ENCODE measurements around the gene EGR1.

The EGR1 gene

GRCh38 chr5:138465261-138466124, at the start of gene EGR1:
EGR1 (plus strand) TSS chr5:138465479; CDS start chr5:138465762, 283 bp downstream.
- peak; percentile 93 for DNase-seq

DNA sequence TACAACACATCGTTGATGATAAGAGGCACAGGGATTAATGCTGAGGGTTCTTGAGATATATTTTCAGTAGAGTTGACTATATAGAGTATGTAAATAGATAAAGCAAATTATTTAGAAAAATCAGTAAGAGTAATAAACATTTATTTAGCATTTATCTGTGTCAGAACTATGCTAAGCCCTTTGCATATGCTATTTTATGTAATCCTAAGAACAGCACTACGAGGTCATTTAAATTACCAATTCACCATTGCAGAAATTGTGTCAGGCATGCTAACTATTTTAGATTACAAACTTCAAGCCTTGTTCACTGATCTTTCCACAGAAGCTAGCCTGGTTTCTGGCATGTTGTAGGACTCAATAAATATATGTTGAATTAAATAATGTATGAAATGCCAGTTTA, 46.8 kb upstream of the EGR1 start:
- DNase-seq = no peak

DNA sequence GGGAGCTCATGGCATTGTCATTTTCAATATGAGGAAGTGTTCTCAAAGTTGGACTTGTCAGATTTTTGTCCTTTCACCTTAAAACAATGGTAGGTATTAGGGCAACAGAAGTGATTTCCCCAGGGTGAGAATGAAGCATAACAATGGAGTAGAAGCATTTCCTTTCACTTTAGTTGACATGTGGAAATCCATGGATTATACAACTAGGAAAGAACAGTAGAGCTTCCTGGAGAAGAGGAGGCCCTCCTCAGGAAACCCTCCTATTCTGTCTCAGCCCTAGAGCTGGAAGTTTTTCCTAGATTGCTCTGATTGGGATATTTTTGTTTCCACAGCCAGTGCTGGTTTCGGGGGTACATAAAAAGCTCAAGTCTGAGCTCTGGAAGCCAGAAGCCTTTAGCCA, 40.2 kb upstream of the EGR1 start:
- no peak for DNase-seq

GRCh38 chr5:138435943-138436342, 29.3 kb upstream of the EGR1 start:
- no peak for DNase-seq

GRCh38 chr5:138438003-138438723, 27.1 kb upstream of the EGR1 start:
- DNase-seq = no peak

GRCh38 chr5:138438724-138439476, 26.4 kb upstream of the EGR1 start, which contains the start of gene REEP2:
REEP2 (plus strand) TSS chr5:138439057; CDS start chr5:138439209, 152 bp downstream.
- DNase-seq = peak; percentile 71

DNA sequence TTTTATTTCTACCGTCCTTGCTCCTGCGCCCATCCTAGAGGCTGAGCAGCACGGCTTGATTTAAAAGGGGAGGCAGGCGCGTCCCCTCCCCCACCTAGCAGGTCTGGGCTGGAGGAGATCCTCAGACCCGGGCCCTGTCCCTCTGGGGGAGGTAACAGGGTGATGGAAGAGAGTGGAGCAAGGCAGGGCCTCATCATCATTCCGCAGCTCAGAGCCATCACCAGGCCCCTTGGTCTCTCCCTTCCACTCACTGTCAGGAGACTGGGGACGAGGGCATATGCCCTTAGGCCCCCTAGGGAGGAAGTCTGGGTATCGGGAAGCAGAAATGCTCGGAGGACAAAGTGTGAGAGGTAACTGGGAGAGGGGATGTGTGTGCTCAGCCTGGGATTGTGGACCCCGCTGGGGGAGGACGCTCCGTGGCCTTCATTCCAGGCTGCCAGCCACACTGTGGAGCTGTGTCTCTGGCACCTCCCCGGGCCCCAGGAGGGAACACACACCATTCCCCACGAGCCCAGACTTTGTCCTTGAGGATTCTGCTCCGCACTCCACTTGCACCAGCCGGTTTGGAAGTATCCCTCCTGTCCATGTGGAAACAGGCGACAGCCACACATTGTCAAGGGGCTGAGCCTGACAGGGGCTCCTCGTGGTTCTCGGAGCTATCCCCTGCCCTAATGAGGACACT, 25.7 kb upstream of the EGR1 start:
- peak; percentile 41 for DNase-seq

DNA sequence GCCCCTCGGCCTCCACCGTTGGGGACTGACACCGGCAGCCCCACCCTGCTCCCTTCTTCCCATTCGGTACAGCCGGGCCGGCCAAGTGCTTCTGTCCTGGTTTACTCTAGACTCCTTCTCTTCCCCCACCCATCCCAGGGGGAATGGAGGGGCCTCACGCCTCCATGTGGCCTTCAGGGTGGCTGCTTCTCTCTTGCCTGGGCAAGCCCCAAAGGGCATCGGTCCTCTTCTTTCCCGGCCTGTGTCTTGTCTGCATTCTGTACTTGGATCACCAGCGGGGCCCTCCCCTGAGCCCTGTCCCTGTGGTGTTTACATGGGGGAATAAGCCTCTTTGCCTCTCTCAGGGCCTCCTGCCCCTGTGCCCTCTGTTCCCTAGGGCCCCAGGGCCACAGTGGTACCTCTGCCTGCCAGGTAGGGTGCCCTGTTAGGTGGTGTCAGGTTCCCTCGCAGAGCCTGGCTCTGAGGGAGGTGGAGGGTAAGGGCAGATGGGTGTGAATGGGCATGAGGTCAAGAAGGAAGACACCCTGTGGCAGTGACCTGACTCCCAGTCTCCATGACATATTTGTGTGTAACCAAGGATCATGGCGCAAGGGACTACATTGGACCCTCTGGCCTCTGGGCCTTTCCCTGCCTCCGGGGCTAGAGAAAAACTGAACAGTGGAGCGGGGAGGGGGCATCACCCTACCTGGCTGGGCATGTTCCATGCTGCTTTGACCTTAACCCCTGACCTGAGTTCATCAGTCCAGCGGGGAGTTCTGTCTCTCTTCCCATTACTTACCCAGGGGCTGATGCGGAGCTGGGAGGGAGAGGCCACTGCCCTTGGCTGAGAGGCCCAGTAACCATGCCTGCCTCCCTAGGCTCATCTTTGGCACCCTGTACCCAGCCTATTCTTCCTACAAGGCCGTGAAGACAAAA, 24.9 kb upstream of the EGR1 start:
- no peak for DNase-seq

DNA sequence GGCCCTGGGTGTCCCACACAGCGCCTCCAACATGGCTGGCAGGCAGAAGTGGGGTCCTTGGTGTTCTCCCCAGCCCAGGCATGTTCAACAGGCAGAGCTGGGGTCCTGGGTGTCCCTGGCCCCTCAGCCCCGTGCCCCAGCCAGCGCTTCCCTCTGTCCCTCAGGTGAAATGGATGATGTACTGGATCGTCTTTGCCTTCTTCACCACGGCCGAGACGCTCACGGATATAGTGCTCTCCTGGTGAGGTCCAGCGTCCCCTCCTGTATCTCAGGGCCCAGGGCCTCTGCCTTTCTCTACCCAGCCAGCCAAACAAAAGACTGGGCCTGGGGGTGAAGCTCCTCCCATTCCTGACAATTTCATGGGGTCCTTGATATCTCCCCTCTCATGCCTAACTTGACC, 24.1 kb upstream of the EGR1 start:
- DNase-seq = no peak

DNA sequence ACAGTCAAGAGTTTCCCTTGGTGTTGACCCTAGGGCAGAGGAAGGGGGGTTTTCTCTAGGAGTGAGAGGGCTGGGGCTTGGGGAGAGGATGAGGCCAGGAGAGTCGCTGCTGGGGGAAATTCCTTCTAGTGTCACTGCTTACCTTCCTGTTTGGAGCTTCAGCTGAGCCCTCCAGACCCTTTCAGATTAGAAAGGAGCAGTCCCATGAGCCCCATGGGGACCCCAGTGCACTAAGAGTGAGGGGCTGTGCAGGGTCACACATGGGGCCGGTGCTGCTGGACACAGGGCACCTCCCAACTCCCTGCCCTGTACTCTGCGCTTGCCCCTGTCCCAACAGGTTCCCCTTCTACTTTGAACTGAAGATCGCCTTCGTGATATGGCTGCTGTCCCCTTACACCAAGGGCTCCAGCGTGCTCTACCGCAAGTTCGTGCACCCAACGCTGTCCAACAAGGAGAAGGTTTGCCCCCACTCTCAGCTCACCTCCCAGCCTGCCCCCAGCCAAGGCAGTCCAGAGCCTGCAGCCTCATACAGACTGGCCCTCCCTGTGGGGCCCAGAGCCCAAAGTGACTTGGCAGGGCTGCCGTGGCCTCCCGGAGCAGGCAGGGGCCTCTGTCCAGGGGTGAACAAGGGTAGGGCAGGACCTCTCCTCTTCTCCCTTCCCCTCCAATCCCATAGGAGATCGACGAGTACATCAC, 21.1 kb upstream of the EGR1 start:
- DNase-seq = no peak

GRCh38 chr5:138444774-138445546, 20.3 kb upstream of the EGR1 start:
- DNase-seq = no peak

DNA sequence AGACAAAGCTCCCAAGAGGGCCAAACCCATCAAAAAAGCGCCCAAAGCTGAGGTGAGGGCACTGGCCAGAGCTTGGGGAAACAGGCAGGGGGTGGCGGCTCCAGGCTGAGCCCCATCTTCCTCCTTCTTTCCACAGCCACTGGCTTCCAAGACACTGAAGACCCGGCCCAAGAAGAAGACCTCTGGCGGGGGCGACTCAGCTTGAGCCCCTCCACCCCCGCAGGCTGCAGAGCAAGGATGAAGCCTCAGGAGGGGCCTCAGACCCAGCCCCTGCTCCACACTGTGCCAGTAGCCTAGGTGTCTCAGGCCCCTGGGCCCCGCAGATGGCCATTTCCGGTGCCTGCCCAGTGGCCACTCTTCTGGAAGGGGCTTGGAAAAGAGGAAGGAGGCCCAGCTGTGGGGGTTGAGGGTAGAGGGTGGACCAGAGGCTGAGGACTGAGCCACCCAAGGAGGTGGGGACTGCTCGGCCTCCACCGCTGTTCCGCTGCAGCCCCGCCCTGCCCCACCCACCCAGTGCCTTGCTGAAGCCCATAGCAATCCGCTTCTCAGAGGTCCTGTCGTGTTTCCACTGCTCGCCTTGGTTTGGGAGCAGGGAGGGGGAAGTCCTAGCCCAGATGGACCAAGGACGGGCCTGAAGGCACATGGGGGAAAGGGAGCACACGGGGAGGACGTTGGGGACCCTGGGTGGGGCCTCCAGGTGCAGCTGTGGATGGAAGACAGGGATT, 19.6 kb upstream of the EGR1 start:
- DNase-seq = no peak

DNA sequence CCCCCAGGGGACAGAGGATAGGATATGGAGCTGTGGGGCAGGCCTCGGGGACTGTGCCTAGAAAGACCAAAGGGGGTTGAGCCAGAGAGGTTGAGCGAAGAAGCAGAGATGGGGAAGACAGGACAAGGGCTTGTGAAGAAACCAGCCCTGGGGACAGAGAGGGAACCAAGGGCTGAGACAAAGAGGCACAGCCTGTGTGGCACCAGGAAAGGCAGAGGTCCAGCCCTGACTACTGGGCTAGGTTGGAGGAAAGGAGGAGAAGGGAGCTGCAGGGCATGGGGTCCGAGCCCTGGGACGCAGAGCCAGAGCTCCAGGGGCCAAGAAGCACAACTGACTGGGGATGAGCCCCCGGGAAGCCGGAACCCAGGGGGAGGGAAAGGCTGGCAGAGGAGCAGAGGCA, 17.2 kb upstream of the EGR1 start:
- DNase-seq = no peak

DNA sequence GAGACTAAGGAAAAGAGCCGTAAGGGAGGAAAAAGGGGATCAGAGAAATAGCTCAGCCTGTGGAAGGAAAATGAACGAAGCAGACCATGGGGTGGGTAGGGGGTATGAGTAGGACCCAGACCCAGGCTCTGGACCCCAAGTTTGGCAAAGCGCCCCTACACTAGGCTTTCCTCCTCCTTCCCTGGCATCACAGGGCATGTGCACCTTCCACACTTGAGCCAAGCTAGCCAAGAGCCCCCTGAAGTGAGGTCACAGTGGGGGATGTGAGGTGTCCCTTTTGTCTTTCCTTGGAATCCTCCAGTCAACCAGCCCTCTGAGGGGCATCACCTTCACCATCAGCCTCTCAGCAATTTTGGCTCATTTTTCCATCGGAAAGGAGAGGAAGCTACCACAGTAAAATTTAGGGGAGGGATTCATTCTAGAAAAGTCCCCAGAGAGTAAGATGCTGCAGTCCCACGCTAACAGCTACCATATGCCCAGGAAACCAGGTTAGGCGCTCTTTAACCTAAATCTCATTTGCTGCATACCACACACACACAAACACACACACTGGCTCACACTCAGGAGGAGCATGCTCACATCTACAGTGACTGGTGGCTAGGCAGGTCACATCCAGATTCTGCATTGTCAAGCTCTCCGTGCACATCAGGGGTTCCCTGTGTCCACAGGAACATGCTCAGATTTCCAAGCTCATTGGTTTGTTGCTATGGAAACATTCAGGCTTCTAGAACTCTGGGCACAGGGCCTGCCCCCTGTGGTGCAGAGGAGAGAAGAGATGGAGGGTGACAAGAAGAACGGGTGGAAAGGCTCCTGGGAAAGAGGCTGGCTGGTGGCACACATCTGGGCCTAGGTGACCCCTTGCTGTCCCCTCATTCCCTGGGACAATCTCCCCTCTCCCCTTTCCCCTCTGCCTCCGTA, 16.5 kb upstream of the EGR1 start:
- DNase-seq = peak; percentile 55

DNA sequence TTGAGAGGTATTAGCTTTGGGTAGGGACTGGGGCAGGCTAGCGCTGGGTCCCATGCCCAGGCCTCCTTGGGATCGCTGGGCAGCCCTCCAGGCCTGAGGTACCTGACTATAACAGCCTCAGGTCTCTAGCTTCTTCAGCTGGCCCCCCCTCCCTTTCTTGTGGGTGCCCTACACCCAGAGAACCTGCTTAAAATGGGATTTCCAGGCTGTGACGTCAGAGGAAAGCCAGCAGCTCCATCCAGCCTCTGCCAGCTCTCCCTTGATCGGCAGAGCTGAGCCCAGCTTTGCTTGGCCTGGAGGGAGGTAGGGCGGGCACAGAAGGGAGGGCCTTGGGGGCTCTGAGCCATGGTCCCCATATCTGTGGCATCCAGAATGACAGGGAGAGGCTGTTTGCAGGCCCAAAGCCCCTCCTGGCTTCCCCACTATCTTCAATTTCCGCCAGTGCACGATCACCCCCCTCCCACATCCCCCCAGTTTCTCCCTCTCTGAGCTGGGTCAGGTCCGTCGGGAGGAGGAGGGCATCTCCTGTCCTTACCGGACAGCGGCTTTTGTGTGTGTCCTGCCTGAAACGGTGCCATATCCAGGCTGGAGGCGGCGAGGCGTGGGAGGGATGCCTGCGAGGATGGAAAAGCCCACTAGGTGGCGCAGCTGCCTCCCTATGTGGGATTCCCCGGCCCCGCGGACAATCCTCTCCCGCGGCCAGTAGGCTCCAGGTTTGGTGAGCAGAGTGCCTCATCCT, 15.6 kb upstream of the EGR1 start:
- DNase-seq = peak; percentile 90

DNA sequence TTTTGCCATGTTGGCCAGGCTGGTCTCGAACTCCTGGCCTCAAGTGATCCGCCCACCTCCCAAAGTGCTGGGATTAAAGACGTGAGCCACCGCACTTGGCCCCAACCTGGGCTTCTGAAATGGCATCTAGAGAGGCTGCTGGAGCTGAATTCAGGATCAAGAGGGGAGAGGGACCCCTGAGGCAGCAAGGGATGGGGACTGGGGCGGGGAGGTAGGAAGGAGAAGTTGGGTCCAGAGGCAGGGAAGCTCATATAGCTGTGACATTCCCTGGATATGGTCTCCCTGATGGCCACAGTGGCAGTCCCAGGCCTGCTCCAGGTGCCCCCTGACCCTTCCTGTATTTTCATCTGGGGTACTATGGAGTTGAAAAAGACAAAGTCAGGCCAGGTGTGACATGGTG, 14.3 kb upstream of the EGR1 start:
- no peak for DNase-seq

GRCh38 chr5:138452720-138453119, 12.6 kb upstream of the EGR1 start:
- DNase-seq = no peak

DNA sequence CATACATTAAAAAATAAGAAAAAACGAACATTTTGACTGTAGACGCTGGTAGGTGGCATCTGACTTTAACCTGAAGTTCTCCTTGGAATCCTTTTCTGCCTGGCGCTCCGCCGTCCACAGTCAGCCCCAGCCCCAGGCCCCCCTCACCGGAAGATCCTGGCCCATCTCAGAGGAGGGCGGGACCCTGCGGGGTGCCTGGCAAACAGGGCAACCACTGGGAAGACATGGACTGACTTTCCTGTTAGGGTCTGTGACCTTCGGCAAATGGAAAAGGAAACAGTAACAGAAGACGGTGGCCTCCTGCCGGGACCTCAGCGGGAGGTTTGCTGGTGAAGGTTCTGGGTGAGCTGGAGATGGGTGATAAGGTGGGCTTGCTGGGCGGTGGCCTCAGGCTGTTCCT, 11.7 kb upstream of the EGR1 start:
- no peak for DNase-seq
